K562 (cell line): ENCODE measurements around the gene TOR1B. TPM values are rescaled to one million over a fixed set of nuclear protein-coding genes. Genes with fewer than 3 reads are reported as not detected.
A peak's percentile ranks its signal among the peaks of the same experiment; 100 is the strongest.

Experiments used
- CC2D1A ChIP-seq: fragments of 450-650 bp; IDR thresholded peaks from 2 replicates; pipeline ENCODE4 v1.6.1; 2017; ENCODE audit warnings: mild to moderate bottlenecking
- MXI1 ChIP-seq: IDR thresholded peaks from 2 replicates; pipeline ENCODE4 v1.6.1; 2011; ENCODE audit warnings: low read depth, mild to moderate bottlenecking, improper control_type of control experiment, low read length
- OTX1 ChIP-seq: fragments of 450-650 bp; formaldehyde crosslinking; IDR thresholded peaks from 2 replicates; pipeline ENCODE4 v1.4.0; 2022; ENCODE audit warnings: mild to moderate bottlenecking
- POLR2AphosphoS5 ChIP-seq: IDR thresholded peaks from 2 replicates; pipeline ENCODE4 v1.6.1; 2011; ENCODE audit warnings: mild to moderate bottlenecking, low read depth, low read length, moderate library complexity; ENCODE audit not compliant: control insufficient read depth, insufficient read depth
- RBM15 ChIP-seq: fragments of 200-400 bp; formaldehyde crosslinking; IDR thresholded peaks from 2 replicates; pipeline ENCODE4 v1.6.1; 2018; ENCODE audit warnings: mild to moderate bottlenecking, low read length, moderate library complexity; ENCODE audit not compliant: insufficient read depth
- RFX1 ChIP-seq: fragments of 450-650 bp; IDR thresholded peaks from 2 replicates; pipeline ENCODE4 v1.6.1; 2016; ENCODE audit warnings: mild to moderate bottlenecking, moderate library complexity
- RFX5 ChIP-seq: IDR thresholded peaks from 2 replicates; pipeline ENCODE4 v1.6.1; 2011; ENCODE audit warnings: low read depth, mild to moderate bottlenecking, improper control_type of control experiment, low read length
- SOX6 ChIP-seq: fragments of 450-650 bp; IDR thresholded peaks from 2 replicates; pipeline ENCODE4 v1.6.1; 2014; ENCODE audit warnings: mild to moderate bottlenecking
- SRSF3 ChIP-seq: fragments of 200-400 bp; formaldehyde crosslinking; IDR thresholded peaks from 2 replicates; pipeline ENCODE4 v1.6.1; 2016; ENCODE audit warnings: mild to moderate bottlenecking, low read length, moderate library complexity; ENCODE audit not compliant: insufficient read depth
- TCF7L2 ChIP-seq: fragments of 150-350 bp; IDR thresholded peaks from 2 replicates; pipeline ENCODE4 v1.6.1; 2016; ENCODE audit warnings: low read depth, mild to moderate bottlenecking, low read length, moderate library complexity
- ZNF311 ChIP-seq: fragments of 250-450 bp; sonication (Bioruptor Pico); IDR thresholded peaks from 2 replicates; pipeline ENCODE4 v1.4.0; 2020; ENCODE audit warnings: mild to moderate bottlenecking, moderate library complexity
- ZNF316 ChIP-seq: fragments of 450-650 bp; IDR thresholded peaks from 2 replicates; pipeline ENCODE4 v1.6.1; 2016
- ZNF347 ChIP-seq: fragments of 450-650 bp; formaldehyde crosslinking; IDR thresholded peaks from 2 replicates; pipeline ENCODE4 v1.4.0; 2020; ENCODE audit warnings: low read depth, mild to moderate bottlenecking, moderate library complexity
- polyA plus RNA-seq, 8 experiments: library from polyadenylated mRNA; depleted of rRNA in 4 of 8; stranded (reverse) in 5 of 8; unstranded in 3 of 8; fragments of >200 nt; fragmentation: Nextera tagmentation in 2 of 8; fragmentation: Illumina TruSeq in 1 of 8; extraction: Ambion mirVana in 2 of 8; extraction: Trizol in 1 of 8; gene quantifications; 2 replicates each; pipeline versions ENCODE4 v1.2.1 to v1.2.3, GENCODE V29; 2011 to 2014; ENCODE audit warnings: inconsistent platforms in 1 of 8, missing spikeins in 1 of 8
- total RNA-seq, 7 experiments: library from RNA; depleted of rRNA in 6 of 7; stranded (reverse); fragments of >200 nt in 6 of 7; fragmentation: Illumina TruSeq in 2 of 7; extraction: Trizol in 2 of 7; gene quantifications; 2 replicates each; pipeline versions ENCODE4 v1.2.1 to v1.2.3, GENCODE V29; 2011 to 2021; ENCODE audit warnings: low replicate concordance in 1 of 7
- TF ChIP-seq, protein P1 (sequence below): fragments of 250-450 bp; sonication (Bioruptor Pico); IDR thresholded peaks from 2 replicates; pipeline ENCODE4 v1.8.0; 2021; ENCODE audit warnings: borderline replicate concordance, mild to moderate bottlenecking, moderate library complexity; ENCODE audit not compliant: poor library complexity, severe bottlenecking
- TF ChIP-seq, protein P2 (sequence below): fragments of 450-650 bp; formaldehyde crosslinking; IDR thresholded peaks from 2 replicates; pipeline ENCODE4 v1.4.0; 2020; ENCODE audit warnings: mild to moderate bottlenecking, moderate library complexity
- TF ChIP-seq, protein P3 (sequence below): fragments of 450-650 bp; IDR thresholded peaks from 2 replicates; pipeline ENCODE4 v1.6.1; 2014; ENCODE audit warnings: low read depth, mild to moderate bottlenecking, moderate library complexity, borderline replicate concordance
- TF ChIP-seq, protein P4 (sequence below): fragments of 250-450 bp; sonication (Bioruptor Pico); IDR thresholded peaks from 2 replicates; pipeline ENCODE4 v1.8.0; 2022; ENCODE audit warnings: inconsistent platforms, mild to moderate bottlenecking, moderate library complexity, borderline replicate concordance
- TF ChIP-seq, protein P5 (sequence below): fragments of 450-650 bp; IDR thresholded peaks from 2 replicates; pipeline ENCODE4 v1.7.1; 2018; ENCODE audit warnings: mild to moderate bottlenecking, low read depth; ENCODE audit not compliant: partially characterized antibody

The TOR1B gene
- total and polyA plus RNA-seq, 9 of the 15 experiments (the other 6 are each of a cell fraction or from before 2014, with no cell fraction given), result 4.2 to 36.5 (median 24.6) TPM

DNA sequence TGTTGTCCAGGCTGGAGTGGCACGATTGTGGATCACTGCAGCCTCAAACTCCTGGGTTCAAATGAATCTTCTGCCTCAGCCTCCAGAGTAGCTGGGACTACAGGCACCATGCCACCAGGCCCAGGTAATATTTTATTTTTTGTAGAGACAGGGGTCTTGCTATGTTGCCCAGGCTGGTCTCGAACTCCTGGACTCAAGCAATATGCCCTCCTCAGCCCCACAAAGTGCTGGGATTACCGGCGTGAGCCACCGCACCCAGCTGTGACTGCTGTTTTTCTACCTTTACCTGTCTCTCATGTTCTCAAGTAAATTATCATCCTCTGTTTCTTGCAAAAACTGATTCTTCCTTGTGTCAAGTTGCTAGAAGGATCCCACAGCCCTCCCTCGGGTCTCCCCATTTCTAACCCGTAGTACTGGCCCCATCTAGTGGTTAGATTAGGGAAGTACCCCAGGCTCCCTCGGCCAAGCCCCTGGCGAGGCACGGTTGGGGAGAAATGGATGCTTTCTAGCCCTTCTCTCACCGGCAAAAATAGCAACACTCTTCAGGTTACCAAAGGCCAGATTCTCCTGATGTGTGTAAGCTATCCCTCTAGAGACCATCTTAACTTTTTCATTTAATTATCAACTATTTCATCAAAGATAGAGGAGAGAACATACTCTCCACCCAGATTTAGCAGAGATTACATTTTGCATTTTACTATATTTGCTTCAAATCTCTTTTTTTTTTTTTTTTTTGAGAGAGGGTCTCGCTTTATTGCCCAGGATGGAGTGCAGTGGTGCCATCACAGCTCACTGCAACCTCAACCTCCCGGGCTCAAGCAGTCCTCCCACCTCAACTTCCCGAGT is 19.2 kb upstream of the TOR1B start (continued):
- TF ChIP-seq, protein P1, sequence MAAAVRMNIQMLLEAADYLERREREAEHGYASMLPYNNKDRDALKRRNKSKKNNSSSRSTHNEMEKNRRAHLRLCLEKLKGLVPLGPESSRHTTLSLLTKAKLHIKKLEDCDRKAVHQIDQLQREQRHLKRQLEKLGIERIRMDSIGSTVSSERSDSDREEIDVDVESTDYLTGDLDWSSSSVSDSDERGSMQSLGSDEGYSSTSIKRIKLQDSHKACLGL (CRISPR knock-in tag), result no peak
- no peak for TF ChIP-seq ZNF311 (CRISPR knock-in tag)
- TF ChIP-seq, protein P2, sequence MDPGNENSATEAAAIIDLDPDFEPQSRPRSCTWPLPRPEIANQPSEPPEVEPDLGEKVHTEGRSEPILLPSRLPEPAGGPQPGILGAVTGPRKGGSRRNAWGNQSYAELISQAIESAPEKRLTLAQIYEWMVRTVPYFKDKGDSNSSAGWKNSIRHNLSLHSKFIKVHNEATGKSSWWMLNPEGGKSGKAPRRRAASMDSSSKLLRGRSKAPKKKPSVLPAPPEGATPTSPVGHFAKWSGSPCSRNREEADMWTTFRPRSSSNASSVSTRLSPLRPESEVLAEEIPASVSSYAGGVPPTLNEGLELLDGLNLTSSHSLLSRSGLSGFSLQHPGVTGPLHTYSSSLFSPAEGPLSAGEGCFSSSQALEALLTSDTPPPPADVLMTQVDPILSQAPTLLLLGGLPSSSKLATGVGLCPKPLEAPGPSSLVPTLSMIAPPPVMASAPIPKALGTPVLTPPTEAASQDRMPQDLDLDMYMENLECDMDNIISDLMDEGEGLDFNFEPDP (CRISPR knock-in tag), result no peak
- no peak for TF ChIP-seq SRSF3
- TF ChIP-seq ZNF347 (CRISPR knock-in tag), result no peak
- no peak for TF ChIP-seq RFX5
- TF ChIP-seq RFX1, result no peak
- TF ChIP-seq, protein P3, sequence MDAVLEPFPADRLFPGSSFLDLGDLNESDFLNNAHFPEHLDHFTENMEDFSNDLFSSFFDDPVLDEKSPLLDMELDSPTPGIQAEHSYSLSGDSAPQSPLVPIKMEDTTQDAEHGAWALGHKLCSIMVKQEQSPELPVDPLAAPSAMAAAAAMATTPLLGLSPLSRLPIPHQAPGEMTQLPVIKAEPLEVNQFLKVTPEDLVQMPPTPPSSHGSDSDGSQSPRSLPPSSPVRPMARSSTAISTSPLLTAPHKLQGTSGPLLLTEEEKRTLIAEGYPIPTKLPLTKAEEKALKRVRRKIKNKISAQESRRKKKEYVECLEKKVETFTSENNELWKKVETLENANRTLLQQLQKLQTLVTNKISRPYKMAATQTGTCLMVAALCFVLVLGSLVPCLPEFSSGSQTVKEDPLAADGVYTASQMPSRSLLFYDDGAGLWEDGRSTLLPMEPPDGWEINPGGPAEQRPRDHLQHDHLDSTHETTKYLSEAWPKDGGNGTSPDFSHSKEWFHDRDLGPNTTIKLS, result no peak
- no peak for TF ChIP-seq RBM15
- TF ChIP-seq, protein P4, sequence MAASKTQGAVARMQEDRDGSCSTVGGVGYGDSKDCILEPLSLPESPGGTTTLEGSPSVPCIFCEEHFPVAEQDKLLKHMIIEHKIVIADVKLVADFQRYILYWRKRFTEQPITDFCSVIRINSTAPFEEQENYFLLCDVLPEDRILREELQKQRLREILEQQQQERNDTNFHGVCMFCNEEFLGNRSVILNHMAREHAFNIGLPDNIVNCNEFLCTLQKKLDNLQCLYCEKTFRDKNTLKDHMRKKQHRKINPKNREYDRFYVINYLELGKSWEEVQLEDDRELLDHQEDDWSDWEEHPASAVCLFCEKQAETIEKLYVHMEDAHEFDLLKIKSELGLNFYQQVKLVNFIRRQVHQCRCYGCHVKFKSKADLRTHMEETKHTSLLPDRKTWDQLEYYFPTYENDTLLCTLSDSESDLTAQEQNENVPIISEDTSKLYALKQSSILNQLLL (CRISPR knock-in tag), result no peak
- TF ChIP-seq, protein P5, sequence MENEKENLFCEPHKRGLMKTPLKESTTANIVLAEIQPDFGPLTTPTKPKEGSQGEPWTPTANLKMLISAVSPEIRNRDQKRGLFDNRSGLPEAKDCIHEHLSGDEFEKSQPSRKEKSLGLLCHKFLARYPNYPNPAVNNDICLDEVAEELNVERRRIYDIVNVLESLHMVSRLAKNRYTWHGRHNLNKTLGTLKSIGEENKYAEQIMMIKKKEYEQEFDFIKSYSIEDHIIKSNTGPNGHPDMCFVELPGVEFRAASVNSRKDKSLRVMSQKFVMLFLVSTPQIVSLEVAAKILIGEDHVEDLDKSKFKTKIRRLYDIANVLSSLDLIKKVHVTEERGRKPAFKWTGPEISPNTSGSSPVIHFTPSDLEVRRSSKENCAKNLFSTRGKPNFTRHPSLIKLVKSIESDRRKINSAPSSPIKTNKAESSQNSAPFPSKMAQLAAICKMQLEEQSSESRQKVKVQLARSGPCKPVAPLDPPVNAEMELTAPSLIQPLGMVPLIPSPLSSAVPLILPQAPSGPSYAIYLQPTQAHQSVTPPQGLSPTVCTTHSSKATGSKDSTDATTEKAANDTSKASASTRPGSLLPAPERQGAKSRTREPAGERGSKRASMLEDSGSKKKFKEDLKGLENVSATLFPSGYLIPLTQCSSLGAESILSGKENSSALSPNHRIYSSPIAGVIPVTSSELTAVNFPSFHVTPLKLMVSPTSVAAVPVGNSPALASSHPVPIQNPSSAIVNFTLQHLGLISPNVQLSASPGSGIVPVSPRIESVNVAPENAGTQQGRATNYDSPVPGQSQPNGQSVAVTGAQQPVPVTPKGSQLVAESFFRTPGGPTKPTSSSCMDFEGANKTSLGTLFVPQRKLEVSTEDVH, result no peak
- no peak for TF ChIP-seq TCF7L2
- no peak for TF ChIP-seq MXI1
- peak; percentile 93 for TF ChIP-seq CC2D1A
- TF ChIP-seq SOX6, result no peak
- TF ChIP-seq ZNF316, result no peak
- no peak for TF ChIP-seq POLR2AphosphoS5
- no peak for TF ChIP-seq OTX1 (CRISPR knock-in tag)
